Germinal center (tissue), 1 donor: ENCODE data around the gene ABCA6.

Source experiments
- DNase-seq: peaks from one replicate; pipeline ENCODE4 v3.0.0; 2012; ENCODE audit warnings: mixed read lengths, low spot score

The ABCA6 gene

DNA sequence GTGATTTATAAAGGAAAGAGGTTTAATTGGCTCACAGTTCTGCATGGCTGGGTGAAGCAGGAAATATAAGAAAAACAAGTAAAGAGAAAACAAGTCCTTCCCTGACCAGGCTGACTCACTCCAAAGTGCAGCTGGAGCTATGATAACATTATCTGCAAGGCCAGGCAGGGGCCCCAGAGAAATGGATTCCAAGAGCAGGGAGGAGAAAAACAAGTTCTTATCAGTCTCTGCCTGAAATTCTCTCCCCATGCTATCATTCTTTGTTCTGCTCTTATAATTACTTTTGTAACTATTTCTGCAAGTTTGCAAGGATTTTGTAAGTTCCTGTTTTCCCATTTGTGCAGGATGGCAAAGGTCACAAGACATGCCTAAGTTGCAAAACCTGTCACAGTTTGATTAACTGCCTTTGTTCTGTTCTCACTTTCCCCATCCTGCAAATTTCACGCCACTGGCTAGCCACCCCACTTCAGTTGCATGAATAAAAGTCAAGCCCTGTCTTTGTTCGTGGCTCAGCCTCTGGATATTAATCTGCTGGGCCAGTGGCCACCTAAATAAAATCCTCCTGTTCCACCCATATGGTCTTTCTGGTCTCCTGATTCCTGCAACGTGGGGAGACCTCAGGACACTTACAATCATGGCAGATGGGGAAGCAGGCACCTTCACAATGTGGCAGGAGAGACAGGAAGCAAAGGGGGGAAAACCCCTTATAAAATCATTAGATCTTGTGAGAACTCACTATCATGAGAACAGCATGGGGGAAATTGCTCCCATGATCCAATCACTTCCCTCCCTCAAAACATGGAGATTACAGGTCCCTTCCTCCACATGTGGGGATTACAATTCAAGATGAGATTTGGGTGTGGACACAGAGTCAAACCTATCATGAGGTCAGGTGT is 94.1 kb downstream of the ABCA6 start:
- DNase-seq: no peak

DNA sequence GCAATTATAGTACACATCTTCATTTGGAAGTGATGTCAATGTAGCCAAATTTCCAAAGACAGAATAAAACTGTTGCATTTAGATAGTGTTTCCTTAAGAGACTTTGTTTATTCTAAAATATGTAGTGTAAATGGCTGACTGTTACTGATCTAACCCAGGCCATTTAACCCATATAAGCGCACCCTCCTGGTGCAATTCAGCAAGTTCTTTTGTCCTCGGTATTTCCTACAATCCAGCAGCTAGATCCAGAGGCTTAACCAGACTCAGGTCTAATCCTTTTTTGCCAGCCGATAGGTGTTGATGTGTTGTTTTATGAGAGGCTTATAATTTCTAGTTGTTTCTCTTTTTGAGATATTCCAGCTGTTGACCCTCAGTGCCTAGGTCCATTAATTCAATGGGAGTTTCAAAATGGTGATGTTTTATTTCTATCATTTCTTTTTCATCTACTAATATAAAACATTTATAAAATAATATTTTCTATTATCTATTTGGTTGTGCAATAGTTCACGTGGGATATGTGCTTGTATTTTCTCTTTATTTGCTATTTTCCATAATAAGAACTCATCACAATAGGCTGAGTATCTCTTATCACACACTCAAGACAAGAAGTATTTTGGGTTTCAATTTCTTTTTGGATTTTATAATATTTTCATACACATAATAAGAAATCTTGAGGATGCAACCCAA is 95.4 kb downstream of the ABCA6 start:
- no peak for DNase-seq

DNA sequence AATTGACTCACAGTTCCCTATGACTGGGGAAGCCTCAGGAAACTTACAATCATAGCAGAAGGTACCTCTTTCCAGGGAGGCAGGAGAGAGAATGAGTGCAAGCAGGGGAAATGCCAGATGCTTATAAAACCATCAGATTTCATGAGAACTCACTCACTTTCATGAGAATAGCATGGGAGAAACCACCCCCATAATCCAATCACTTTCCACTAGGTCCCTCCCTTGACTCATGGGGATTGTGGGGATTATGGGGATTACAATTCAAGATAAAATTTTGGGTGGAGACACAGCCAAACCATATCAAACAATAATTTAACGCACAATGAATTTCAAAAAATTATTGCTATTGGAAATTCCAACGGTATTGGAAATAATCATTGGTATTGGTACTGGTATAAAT is 96.0 kb downstream of the ABCA6 start:
- DNase-seq: no peak

DNA sequence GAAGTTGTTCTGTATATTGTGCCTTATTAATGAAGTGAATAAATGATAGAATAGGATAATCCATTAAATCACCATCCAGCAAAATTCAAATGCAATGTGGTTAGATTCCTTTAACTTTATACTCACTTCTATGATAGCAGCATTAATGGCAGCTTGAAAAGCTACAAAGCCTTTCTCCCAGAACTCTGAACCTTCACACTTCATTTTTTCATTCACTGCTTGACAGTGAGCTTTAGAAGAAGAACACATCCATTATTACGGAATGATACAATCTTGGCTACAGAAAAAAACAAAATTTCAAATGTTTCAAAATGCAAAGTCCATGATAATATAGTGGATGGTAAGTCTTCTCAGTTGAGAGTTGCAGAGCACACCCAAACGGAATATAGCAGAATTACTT is 97.3 kb downstream of the ABCA6 start:
- no peak for DNase-seq

GRCh38 chr17:69043098-69043734 is 98.5 kb downstream of the ABCA6 start:
- DNase-seq: no peak

GRCh38 chr17:69042308-69042707 is 99.4 kb downstream of the ABCA6 start:
- DNase-seq: no peak

DNA sequence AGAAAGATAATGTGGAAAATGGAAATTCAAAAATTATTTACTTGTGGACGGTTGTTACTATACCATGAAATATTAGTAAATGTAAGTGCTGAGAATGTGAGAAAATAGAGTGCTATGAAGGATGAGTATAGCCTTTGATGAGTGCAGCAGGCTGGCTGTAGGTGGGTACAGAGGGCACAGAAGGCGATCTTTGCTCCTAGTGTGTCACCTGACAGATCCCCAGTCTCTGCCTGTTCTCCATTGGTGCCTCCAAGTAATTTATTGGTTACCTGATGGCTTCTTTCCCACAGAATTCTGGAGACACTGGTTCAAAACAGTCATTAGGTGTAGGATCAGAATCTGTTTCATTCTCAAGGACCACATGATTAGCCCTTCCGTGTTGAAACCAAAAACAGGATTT is 109.9 kb downstream of the ABCA6 start:
- DNase-seq: no peak

DNA sequence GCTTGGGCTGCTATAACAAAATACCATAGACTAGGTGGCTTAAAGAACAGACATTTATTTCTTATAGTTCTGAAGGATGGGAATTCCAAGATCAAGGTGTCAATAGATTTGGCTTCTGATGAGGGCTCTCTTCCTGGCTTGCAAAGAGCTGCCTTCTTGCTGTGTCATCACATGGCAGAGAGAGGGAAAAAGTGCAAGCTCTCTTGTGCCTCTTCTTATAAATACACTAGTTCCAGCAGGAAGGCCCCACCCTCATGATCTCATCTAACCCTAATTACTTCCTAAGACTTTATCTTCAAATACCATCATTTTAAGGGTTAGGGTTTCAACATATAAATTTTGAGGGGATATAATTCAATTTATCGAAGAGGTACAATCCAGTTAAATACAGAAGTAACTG is 111.5 kb downstream of the ABCA6 start:
- no peak for DNase-seq
